Naive thymus-derived CD4-positive, alpha-beta T cell (primary cell): ENCODE results near the gene NADSYN1. TPM values are rescaled to one million over a fixed set of nuclear protein-coding genes. Genes with fewer than 3 reads are reported as not detected.

ENCODE experiments used
- ATAC-seq: fragments of 150-1000 bp; cut with Tn5 transposase; 2 replicates; pipeline ENCODE4 v1.10.0; 2021; ENCODE audit warnings: mild to moderate bottlenecking, moderate library complexity
- CTCF ChIA-PET: fragments of 350-600 bp; sonication (Branson Sonifier 250); formaldehyde crosslinking; loops from one replicate; lab custom pipeline; 2021; ENCODE audit warnings: antibody characterized with exemption; lab: Charles Lee
- POLR2A ChIA-PET: fragments of 350-600 bp; sonication (Branson Sonifier 250); formaldehyde crosslinking; loops from one replicate; lab custom pipeline; 2021; ENCODE audit warnings: antibody characterized with exemption, inconsistent platforms; lab: Charles Lee
- DNase-seq, 9 donors: peaks; one replicate each; pipeline versions ENCODE4 v3.0.0 to v3.0.0-alpha.2; 2020 to 2022; ENCODE audit warnings: mixed read lengths in 1 of 9
- H3K27ac ChIP-seq: one replicate; pipeline ENCODE4 v1.7.0; 2013; ENCODE audit warnings: mild to moderate bottlenecking, low read depth, low read length, moderate library complexity
- H3K27me3 ChIP-seq, 2 donors: one replicate each; pipeline ENCODE4 v1.7.0; 2013; ENCODE audit warnings: low read length in 2 of 2, mild to moderate bottlenecking in 2 of 2, moderate library complexity in 2 of 2; ENCODE audit not compliant: control insufficient read depth in 2 of 2, insufficient read depth in 2 of 2
- H3K36me3 ChIP-seq, 3 experiments: 1 replicate in 2 of 3; 2 replicates in 1 of 3; pipeline ENCODE4 v1.7.0; 2013; ENCODE audit warnings: low read length in 3 of 3, mild to moderate bottlenecking in 3 of 3, moderate library complexity in 1 of 3; ENCODE audit not compliant: insufficient read depth in 3 of 3, control insufficient read depth in 2 of 3
- H3K4me1 ChIP-seq, 2 donors: one replicate each; pipeline ENCODE4 v1.7.0; 2013; ENCODE audit warnings: low read length in 2 of 2, mild to moderate bottlenecking in 2 of 2, moderate library complexity in 1 of 2; ENCODE audit not compliant: control insufficient read depth in 2 of 2, insufficient read depth in 2 of 2
- H3K4me3 ChIP-seq: 2 replicates; pipeline ENCODE4 v1.7.0; 2013; ENCODE audit warnings: mild to moderate bottlenecking, low read length
- H3K9me3 ChIP-seq, 3 experiments: 1 replicate in 2 of 3; 2 replicates in 1 of 3; pipeline ENCODE4 v1.7.0; 2013; ENCODE audit warnings: low read length in 3 of 3; ENCODE audit not compliant: control insufficient read depth in 2 of 3
- H3K27ac Mint-ChIP-seq, 9 donors: one replicate each; pipeline ENCODE4 v1.8.0; 2020 to 2022; ENCODE audit warnings: mixed read lengths in 9 of 9, mild to moderate bottlenecking in 8 of 9, moderate library complexity in 5 of 9, inconsistent platforms in 2 of 9
- H3K27me3 Mint-ChIP-seq, 5 donors: one replicate each; pipeline ENCODE4 v1.8.0; 2021 to 2022; ENCODE audit warnings: mixed read lengths in 5 of 5, mild to moderate bottlenecking in 1 of 5
- H3K36me3 Mint-ChIP-seq, 5 donors: one replicate each; pipeline ENCODE4 v1.8.0; 2020 to 2022; ENCODE audit warnings: mixed read lengths in 5 of 5, mild to moderate bottlenecking in 3 of 5, inconsistent platforms in 1 of 5
- H3K4me1 Mint-ChIP-seq, 7 donors: one replicate each; pipeline ENCODE4 v1.8.0; 2020 to 2022; ENCODE audit warnings: mixed read lengths in 7 of 7, mild to moderate bottlenecking in 3 of 7, inconsistent platforms in 1 of 7
- H3K4me3 Mint-ChIP-seq, 10 donors: one replicate each; pipeline ENCODE4 v1.8.0; 2020 to 2022; ENCODE audit warnings: mild to moderate bottlenecking in 10 of 10, mixed read lengths in 10 of 10, moderate library complexity in 6 of 10, inconsistent platforms in 2 of 10
- H3K9me3 Mint-ChIP-seq, 11 donors: one replicate each; pipeline ENCODE4 v1.8.0; 2020 to 2022; ENCODE audit warnings: mixed read lengths in 11 of 11, mild to moderate bottlenecking in 4 of 11, inconsistent platforms in 1 of 11, moderate library complexity in 1 of 11
- intact Hi-C, 2 donors: fragments of 100-400 bp; cut with micrococcal nuclease; formaldehyde crosslinking; loops; one replicate each; pipeline ENCODE4 v1.15.1; 2023
- microRNA-seq: library from miRNA; unstranded; fragments of <30 nt; microRNA quantifications from one replicate; pipeline ENCODE4 v1.2.0, GENCODE V29; 2022; ENCODE audit warnings: borderline microRNAs expressed
- polyA plus RNA-seq, 2 donors: library from polyadenylated mRNA; unstranded; fragments of 300-500 nt; fragmentation: Illumina TruSeq; gene quantifications; one replicate each; pipeline ENCODE4 v1.2.3, GENCODE V29; 2021
- total RNA-seq, 6 experiments: library from RNA in 5 of 6; stranded (reverse) in 5 of 6; gene quantifications; 1 replicate in 5 of 6; 2 replicates in 1 of 6; pipeline ENCODE4 v1.2.3 and lab custom pipeline; 2021 to 2026

Gene NADSYN1
- total and polyA plus RNA-seq, 7 experiments from 2014 or later, result 28.6 to 235 (median 121) TPM

DNA sequence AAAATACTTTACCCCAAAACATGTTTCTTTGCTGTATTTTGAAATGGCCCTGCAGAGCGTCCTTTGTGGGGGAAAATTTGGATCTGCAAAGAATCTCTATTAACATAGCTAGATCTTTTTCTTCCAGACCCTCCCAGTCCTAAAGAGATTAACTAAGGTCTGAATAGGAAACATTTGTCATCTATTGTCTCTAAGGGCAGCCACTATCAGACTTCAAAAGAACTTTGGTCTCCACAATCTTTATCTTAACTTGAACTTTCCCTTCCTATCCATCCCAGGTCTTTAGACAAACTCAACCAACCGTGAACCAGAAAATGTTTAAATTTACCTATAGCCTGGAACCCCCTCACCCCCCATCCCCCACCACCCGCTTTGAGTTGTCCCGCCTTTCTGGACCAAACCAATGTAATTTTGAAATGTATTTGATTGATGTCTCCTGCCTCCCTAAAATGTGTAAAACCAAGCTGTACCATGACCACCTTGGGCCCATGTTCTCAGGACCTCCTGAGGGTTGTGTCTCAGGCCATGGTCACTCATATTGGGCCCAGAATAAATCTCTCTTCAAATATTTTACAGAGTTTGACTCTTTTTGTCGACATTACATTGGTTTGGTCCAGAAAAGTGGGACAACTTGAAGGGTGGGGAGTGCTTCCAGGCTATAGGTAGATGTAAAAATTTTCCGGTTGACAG, 91.7 kb downstream of the NADSYN1 start:
- peaks cover 0 to 43% (median 26%) of the 10 kb centered on the region in 5 donors for H3K27me3 Mint-ChIP-seq

DNA sequence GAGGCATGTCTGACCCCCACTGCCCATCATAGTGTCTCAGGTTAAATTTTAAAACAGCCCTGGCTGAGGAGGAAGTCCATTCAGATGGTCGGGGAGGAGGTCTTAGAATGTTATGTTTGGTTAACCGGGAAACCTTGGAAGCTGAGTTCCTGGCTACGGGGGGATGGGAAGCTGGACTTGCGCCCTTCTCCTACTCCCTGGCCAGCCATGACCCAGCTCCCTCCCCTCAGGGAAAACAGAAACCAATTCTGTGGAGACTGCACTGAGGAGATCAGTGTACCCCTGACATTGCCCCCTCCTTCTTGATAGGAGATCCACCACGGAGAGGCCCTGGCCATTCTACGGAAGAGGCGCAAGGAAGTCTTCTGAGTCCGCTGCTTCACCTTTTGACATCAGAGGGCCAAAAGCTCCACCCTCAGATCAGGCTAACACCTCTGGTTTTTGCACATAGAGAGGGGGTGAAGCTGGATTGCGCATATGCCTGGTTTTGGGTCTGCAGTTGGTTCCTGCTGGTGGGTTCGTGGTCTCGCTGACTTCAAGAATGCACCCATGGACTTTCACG, 92.5 kb downstream of the NADSYN1 start:
- Mint-ChIP-seq H3K4me1 (peaks cover 0 to 11% (median 2%) of the 10 kb centered on the region in 7 donors), H3K27ac (no peak overlapping the region), H3K36me3 (peaks cover 0 to 8% (median 5%) of the 10 kb centered on the region in 5 donors), H3K27me3 (peaks cover 4 to 44% (median 29%) of the 10 kb centered on the region in 5 donors), H3K9me3 (peaks cover 0 to 12% (median 8%) of the 10 kb centered on the region in 11 donors), H3K4me3 (no peak overlapping the region)
- no peak for DNase-seq
- H3K27ac ChIP-seq, result no peak overlapping the region
- ATAC-seq, result no peak
- intact Hi-C loops, result no loop called here
- no peaks in the 10 kb centered on the region for H3K36me3 ChIP-seq
- CTCF ChIA-PET, result no interaction called here
- POLR2A ChIA-PET, result interaction anchor here (0.7 kb wide), 1 partner anchor 610 kb away, joined by 3 read pairs; no protein-coding TSS in a partner anchor
- H3K27me3 ChIP-seq, result no peaks in the 10 kb centered on the region
- no peak overlapping the region for H3K4me3 ChIP-seq
- H3K4me1 ChIP-seq, result no peaks in the 10 kb centered on the region
- H3K9me3 ChIP-seq, result no peaks in the 10 kb centered on the region

More for the DNA sequence above, 91.7 kb downstream of the NADSYN1 start:
- Histone ChIP-seq H3K4me1 (no peaks in the 10 kb centered on the region), H3K36me3 (no peaks in the 10 kb centered on the region), H3K4me3 (no peak overlapping the region), H3K9me3 (no peaks in the 10 kb centered on the region), H3K27ac (no peak overlapping the region), H3K27me3 (no peaks in the 10 kb centered on the region)
- DNase-seq, result no peak
- Mint-ChIP-seq H3K27ac (no peak overlapping the region), H3K4me1 (peaks cover 0 to 11% (median 2%) of the 10 kb centered on the region in 7 donors), H3K36me3 (peaks cover 0 to 8% (median 5%) of the 10 kb centered on the region in 5 donors), H3K4me3 (no peak overlapping the region), H3K9me3 (peaks cover 0 to 12% (median 9%) of the 10 kb centered on the region in 11 donors)
- ATAC-seq, result no peak
- POLR2A ChIA-PET, result no interaction called here
- CTCF ChIA-PET, result no interaction called here
- intact Hi-C loops, result no loop called here

DNA sequence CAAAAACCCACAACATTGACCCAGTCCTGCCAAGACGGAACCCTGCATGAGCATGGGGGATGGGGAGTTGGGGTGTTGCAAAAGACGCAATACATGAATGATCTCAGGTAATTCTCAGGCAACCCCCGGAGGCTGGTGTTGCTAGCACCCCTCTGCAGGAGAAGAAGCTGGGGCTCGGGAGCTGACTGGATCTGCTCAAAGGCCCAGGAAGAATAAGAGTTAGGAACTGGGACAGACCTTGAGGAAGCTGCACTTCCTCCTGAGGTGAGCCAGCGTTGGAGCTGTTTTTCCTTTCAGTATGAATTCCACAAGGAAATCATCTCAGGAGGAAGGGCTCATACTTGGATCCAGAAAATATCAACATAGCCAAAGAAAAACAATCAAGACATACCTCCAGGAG, 95.1 kb downstream of the NADSYN1 start, which contains the start of gene KRTAP5-9:
KRTAP5-9 (plus strand) TSS at position 301 of the 400 bp plus-strand sequence. CDS start 238 bp downstream, outside the sequence.
- CTCF ChIA-PET, result no interaction called here
- H3K4me1 Mint-ChIP-seq, result peaks cover 0 to 11% (median 0%) of the 10 kb centered on the region in 7 donors
- Histone ChIP-seq H3K27ac (no peak within 1 kb of the TSS), H3K4me3 (no peak within 1 kb of the TSS), H3K9me3 (no peaks in the 10 kb centered on the region), H3K27me3 (no peaks in the 10 kb centered on the region), H3K4me1 (no peaks in the 10 kb centered on the region), H3K36me3 (no peaks in the 10 kb centered on the region)
- H3K36me3 Mint-ChIP-seq, result peaks cover 0 to 1% (median 0%) of the 10 kb centered on the region in 5 donors
- H3K4me3 Mint-ChIP-seq, result no peak within 1 kb of the TSS
- DNase-seq (no peak), ATAC-seq (no peak)
- peaks cover 10 to 33% (median 29%) of the 10 kb centered on the region in 5 donors for H3K27me3 Mint-ChIP-seq
- POLR2A ChIA-PET, result interaction anchor here (0.8 kb wide), 1 partner anchor 26 kb away, joined by 4 read pairs; no protein-coding TSS in a partner anchor
- peaks cover 0 to 7% (median 0%) of the 10 kb centered on the region in 11 donors for H3K9me3 Mint-ChIP-seq
- intact Hi-C loops, result no loop called here
- H3K27ac Mint-ChIP-seq, result no peak within 1 kb of the TSS

DNA sequence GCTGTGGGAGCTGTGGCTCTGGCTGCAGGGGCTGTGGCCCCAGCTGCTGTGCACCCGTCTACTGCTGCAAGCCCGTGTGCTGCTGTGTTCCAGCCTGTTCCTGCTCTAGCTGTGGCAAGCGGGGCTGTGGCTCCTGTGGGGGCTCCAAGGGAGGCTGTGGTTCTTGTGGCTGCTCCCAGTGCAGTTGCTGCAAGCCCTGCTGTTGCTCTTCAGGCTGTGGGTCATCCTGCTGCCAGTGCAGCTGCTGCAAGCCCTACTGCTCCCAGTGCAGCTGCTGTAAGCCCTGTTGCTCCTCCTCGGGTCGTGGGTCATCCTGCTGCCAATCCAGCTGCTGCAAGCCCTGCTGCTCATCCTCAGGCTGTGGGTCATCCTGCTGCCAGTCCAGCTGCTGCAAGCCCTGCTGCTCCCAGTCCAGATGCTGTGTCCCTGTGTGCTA, 95.7 kb downstream of the NADSYN1 start:
- no peak overlapping the region for H3K4me3 ChIP-seq
- H3K27me3 ChIP-seq, result no peaks in the 10 kb centered on the region
- Mint-ChIP-seq H3K27me3 (peaks cover 10 to 33% (median 26%) of the 10 kb centered on the region in 5 donors), H3K36me3 (peaks cover 0 to 1% (median 0%) of the 10 kb centered on the region in 5 donors), H3K4me3 (no peak overlapping the region), H3K27ac (no peak overlapping the region), H3K4me1 (peaks cover 0 to 6% (median 0%) of the 10 kb centered on the region in 7 donors), H3K9me3 (peaks cover 0 to 9% (median 0%) of the 10 kb centered on the region in 11 donors)
- H3K27ac ChIP-seq, result no peak overlapping the region
- H3K9me3 ChIP-seq, result no peaks in the 10 kb centered on the region
- POLR2A ChIA-PET, result no interaction called here
- no peak for DNase-seq
- intact Hi-C loops, result no loop called here
- CTCF ChIA-PET, result no interaction called here
- H3K36me3 ChIP-seq, result no peaks in the 10 kb centered on the region
- H3K4me1 ChIP-seq, result no peaks in the 10 kb centered on the region
- ATAC-seq, result no peak

Small RNAs within 50 kb of the gene (microRNA-seq; reads per million reads assigned to microRNA genes)
- gene MIR6754, result not detected

Other genes starting within 250 kb of the NADSYN1 start
- under 1 TPM in 2 of 5 experiments, not detected in 3; 0.29 to 0.72 TPM for gene SHANK2, start 200.6 kb upstream of the NADSYN1 start, total RNA-seq
- gene SHANK2, start 200.6 kb upstream of the NADSYN1 start, polyA plus RNA-seq, result not detected
- 10 to 100 TPM; 14.7 to 46.1 (median 19.6) TPM for gene DHCR7, start 4.8 kb upstream of the NADSYN1 start, total RNA-seq
- gene DHCR7, start 4.8 kb upstream of the NADSYN1 start, polyA plus RNA-seq, result 10 to 100 TPM; 22.2 to 25.6 TPM
- under 1 TPM in 2 of 5 experiments, not detected in 3; 0.21 to 0.37 TPM for gene KRTAP5-7, start 74.1 kb downstream of the NADSYN1 start, total RNA-seq
- gene KRTAP5-7, start 74.1 kb downstream of the NADSYN1 start, polyA plus RNA-seq, result not detected
- gene KRTAP5-8, start 84.8 kb downstream of the NADSYN1 start, total RNA-seq, result not detected
- not detected for gene KRTAP5-8, start 84.8 kb downstream of the NADSYN1 start, polyA plus RNA-seq
- under 1 TPM in 1 of 5 experiments, not detected in 4; 0.43 TPM for gene KRTAP5-9, start 95.2 kb downstream of the NADSYN1 start, total RNA-seq
- not detected for gene KRTAP5-9, start 95.2 kb downstream of the NADSYN1 start, polyA plus RNA-seq
- not detected for gene KRTAP5-10, start 112.4 kb downstream of the NADSYN1 start, total RNA-seq
- gene KRTAP5-10, start 112.4 kb downstream of the NADSYN1 start, polyA plus RNA-seq, result not detected
- not detected for gene KRTAP5-11, start 129.7 kb downstream of the NADSYN1 start, total RNA-seq
- gene KRTAP5-11, start 129.7 kb downstream of the NADSYN1 start, polyA plus RNA-seq, result not detected